ENCODE measurements around the gene KREMEN1. TPM values are rescaled to one million over a fixed set of nuclear protein-coding genes. Genes with fewer than 3 reads are reported as not detected.

KREMEN1 gene
- total RNA-seq, 1 experiment from 2014 or later = 5.8 TPM

GRCh38 chr22:29172216-29172615 lies 99.4 kb downstream of the KREMEN1 start (continued):
- no peak for TF ChIP-seq ZBTB43 (CRISPR knock-in tag; IDR thresholded peaks at IDR 0.05)

DNA sequence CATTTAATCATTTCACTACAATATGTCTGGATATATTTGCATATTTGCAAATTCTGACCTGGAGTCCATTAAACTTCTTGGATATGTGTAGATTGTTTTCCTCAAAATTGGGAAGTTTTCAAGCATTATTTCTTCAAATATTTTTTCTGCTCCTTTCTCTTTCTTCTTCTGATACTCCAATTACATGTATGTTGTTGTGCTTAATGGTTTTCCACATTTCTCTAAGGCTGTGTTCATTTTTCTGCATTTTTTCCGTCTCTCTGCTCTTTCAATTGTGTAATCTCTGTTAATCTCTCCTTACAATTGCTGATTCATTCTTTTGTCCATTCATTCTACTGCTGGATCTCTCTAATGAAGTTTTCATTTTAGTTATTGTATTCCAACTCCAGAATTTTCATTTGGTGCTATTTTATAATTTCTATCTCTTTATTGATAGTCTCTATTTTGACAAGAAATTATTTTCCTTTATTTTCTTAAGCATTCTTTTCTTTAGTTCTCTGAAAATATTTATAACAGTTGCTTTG lies 102.5 kb downstream of the KREMEN1 start:
- H3K36me3 Mint-ChIP-seq = peaks cover 15% of the 10 kb centered on the region
- ATAC-seq (no peak), DNase-seq (ENCODE audit: low spot score) (no peak)
- TF ChIP-seq NFYB (CRISPR knock-in tag; conservative IDR thresholded peaks at IDR 0.05; ENCODE audit: low read depth) (no peak), AFF4 (CRISPR knock-in tag; IDR thresholded peaks at IDR 0.05; ENCODE audit: borderline replicate concordance) (no peak), CREB1 (CRISPR knock-in tag; IDR thresholded peaks at IDR 0.05) (no peak), ETV6 (CRISPR knock-in tag; IDR thresholded peaks at IDR 0.05) (no peak), SOX15 (CRISPR knock-in tag; IDR thresholded peaks at IDR 0.05) (no peak), CREM (CRISPR knock-in tag; IDR thresholded peaks at IDR 0.05) (no peak), ZBTB43 (CRISPR knock-in tag; IDR thresholded peaks at IDR 0.05) (no peak), RORB (CRISPR knock-in tag; IDR thresholded peaks at IDR 0.05) (no peak), ZNF317 (CRISPR knock-in tag; IDR thresholded peaks at IDR 0.05; ENCODE audit: borderline replicate concordance, low read depth) (no peak), SP1 (CRISPR knock-in tag; conservative IDR thresholded peaks at IDR 0.05) (no peak), NFATC4 (CRISPR knock-in tag; IDR thresholded peaks at IDR 0.05) (no peak)
- TF ChIP-seq, protein P1, sequence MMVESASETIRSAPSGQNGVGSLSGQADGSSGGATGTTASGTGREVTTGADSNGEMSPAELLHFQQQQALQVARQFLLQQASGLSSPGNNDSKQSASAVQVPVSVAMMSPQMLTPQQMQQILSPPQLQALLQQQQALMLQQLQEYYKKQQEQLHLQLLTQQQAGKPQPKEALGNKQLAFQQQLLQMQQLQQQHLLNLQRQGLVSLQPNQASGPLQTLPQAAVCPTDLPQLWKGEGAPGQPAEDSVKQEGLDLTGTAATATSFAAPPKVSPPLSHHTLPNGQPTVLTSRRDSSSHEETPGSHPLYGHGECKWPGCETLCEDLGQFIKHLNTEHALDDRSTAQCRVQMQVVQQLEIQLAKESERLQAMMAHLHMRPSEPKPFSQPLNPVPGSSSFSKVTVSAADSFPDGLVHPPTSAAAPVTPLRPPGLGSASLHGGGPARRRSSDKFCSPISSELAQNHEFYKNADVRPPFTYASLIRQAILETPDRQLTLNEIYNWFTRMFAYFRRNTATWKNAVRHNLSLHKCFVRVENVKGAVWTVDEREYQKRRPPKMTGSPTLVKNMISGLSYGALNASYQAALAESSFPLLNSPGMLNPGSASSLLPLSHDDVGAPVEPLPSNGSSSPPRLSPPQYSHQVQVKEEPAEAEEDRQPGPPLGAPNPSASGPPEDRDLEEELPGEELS (CRISPR knock-in tag; IDR thresholded peaks at IDR 0.05) = no peak
- TF ChIP-seq, protein P2, sequence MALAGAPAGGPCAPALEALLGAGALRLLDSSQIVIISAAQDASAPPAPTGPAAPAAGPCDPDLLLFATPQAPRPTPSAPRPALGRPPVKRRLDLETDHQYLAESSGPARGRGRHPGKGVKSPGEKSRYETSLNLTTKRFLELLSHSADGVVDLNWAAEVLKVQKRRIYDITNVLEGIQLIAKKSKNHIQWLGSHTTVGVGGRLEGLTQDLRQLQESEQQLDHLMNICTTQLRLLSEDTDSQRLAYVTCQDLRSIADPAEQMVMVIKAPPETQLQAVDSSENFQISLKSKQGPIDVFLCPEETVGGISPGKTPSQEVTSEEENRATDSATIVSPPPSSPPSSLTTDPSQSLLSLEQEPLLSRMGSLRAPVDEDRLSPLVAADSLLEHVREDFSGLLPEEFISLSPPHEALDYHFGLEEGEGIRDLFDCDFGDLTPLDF (CRISPR knock-in tag; IDR thresholded peaks at IDR 0.05) = no peak
- TF ChIP-seq, protein P3, sequence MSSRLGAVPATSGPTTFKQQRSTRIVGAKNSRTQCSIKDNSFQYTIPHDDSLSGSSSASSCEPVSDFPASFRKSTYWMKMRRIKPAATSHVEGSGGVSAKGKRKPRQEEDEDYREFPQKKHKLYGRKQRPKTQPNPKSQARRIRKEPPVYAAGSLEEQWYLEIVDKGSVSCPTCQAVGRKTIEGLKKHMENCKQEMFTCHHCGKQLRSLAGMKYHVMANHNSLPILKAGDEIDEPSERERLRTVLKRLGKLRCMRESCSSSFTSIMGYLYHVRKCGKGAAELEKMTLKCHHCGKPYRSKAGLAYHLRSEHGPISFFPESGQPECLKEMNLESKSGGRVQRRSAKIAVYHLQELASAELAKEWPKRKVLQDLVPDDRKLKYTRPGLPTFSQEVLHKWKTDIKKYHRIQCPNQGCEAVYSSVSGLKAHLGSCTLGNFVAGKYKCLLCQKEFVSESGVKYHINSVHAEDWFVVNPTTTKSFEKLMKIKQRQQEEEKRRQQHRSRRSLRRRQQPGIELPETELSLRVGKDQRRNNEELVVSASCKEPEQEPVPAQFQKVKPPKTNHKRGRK (CRISPR knock-in tag; IDR thresholded peaks at IDR 0.05; ENCODE audit: borderline replicate concordance) = no peak
- TF ChIP-seq, protein P4, sequence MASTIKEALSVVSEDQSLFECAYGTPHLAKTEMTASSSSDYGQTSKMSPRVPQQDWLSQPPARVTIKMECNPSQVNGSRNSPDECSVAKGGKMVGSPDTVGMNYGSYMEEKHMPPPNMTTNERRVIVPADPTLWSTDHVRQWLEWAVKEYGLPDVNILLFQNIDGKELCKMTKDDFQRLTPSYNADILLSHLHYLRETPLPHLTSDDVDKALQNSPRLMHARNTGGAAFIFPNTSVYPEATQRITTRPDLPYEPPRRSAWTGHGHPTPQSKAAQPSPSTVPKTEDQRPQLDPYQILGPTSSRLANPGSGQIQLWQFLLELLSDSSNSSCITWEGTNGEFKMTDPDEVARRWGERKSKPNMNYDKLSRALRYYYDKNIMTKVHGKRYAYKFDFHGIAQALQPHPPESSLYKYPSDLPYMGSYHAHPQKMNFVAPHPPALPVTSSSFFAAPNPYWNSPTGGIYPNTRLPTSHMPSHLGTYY (CRISPR knock-in tag; IDR thresholded peaks at IDR 0.05) = no peak
- TF ChIP-seq, protein P5, sequence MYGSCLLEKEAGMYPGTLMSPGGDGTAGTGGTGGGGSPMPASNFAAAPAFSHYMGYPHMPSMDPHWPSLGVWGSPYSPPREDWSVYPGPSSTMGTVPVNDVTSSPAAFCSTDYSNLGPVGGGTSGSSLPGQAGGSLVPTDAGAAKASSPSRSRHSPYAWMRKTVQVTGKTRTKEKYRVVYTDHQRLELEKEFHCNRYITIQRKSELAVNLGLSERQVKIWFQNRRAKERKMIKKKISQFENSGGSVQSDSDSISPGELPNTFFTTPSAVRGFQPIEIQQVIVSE (CRISPR knock-in tag; IDR thresholded peaks at IDR 0.05; ENCODE audit: borderline replicate concordance) = no peak
- TF ChIP-seq, protein P6, sequence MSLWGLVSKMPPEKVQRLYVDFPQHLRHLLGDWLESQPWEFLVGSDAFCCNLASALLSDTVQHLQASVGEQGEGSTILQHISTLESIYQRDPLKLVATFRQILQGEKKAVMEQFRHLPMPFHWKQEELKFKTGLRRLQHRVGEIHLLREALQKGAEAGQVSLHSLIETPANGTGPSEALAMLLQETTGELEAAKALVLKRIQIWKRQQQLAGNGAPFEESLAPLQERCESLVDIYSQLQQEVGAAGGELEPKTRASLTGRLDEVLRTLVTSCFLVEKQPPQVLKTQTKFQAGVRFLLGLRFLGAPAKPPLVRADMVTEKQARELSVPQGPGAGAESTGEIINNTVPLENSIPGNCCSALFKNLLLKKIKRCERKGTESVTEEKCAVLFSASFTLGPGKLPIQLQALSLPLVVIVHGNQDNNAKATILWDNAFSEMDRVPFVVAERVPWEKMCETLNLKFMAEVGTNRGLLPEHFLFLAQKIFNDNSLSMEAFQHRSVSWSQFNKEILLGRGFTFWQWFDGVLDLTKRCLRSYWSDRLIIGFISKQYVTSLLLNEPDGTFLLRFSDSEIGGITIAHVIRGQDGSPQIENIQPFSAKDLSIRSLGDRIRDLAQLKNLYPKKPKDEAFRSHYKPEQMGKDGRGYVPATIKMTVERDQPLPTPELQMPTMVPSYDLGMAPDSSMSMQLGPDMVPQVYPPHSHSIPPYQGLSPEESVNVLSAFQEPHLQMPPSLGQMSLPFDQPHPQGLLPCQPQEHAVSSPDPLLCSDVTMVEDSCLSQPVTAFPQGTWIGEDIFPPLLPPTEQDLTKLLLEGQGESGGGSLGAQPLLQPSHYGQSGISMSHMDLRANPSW (CRISPR knock-in tag; conservative IDR thresholded peaks at IDR 0.05; ENCODE audit: low read depth) = no peak
- POLR2A ChIA-PET = no interaction called here
- no peaks in the 10 kb centered on the region for H3K4me1 Mint-ChIP-seq
- peaks cover 22% of the 10 kb centered on the region for H3K9me3 Mint-ChIP-seq
- H3K27me3 Mint-ChIP-seq (ENCODE audit: low read depth) = peaks cover 5% of the 10 kb centered on the region
- H3K4me3 Mint-ChIP-seq = no peak overlapping the region
- H3K27ac Mint-ChIP-seq = no peak overlapping the region
- CTCF ChIA-PET = interaction anchor here (1.4 kb wide), 1 partner anchor 21 kb away, joined by 7 read pairs; no protein-coding TSS in a partner anchor

All from WTC11 (cell line).